Measurements from ENCODE around the gene SSH2. TPM values are rescaled to one million over a fixed set of nuclear protein-coding genes. Genes with fewer than 3 reads are reported as not detected.

The SSH2 gene
- total RNA-seq, 4 donors from 2014 or later = 14.7 to 33.6 (median 22.2) TPM

GRCh38 chr17:29763273-29763672, 166.8 kb downstream of the SSH2 start:
- no peaks in the 10 kb centered on the region for H3K9me3 ChIP-seq
- H3K4me3 ChIP-seq = no peak overlapping the region
- peaks cover 20% of the 10 kb centered on the region for H3K4me1 ChIP-seq
- H3K27me3 ChIP-seq = no peaks in the 10 kb centered on the region
- no peak for TF ChIP-seq EP300 (IDR thresholded peaks at IDR 0.05)
- no peak for TF ChIP-seq POLR2AphosphoS5 (IDR thresholded peaks at IDR 0.05)
- TF ChIP-seq POLR2A (IDR thresholded peaks at IDR 0.05) = no peak
- no peak for TF ChIP-seq CTCF (IDR thresholded peaks at IDR 0.05)
- 54% methylated on average over 3 of the region's 3 CpGs for WGBS
- H3K36me3 ChIP-seq = no peaks in the 10 kb centered on the region
- DNase-seq (ENCODE audit: low spot score in 2 of 2) = no peak
- H3K27ac ChIP-seq = no peak overlapping the region

DNA sequence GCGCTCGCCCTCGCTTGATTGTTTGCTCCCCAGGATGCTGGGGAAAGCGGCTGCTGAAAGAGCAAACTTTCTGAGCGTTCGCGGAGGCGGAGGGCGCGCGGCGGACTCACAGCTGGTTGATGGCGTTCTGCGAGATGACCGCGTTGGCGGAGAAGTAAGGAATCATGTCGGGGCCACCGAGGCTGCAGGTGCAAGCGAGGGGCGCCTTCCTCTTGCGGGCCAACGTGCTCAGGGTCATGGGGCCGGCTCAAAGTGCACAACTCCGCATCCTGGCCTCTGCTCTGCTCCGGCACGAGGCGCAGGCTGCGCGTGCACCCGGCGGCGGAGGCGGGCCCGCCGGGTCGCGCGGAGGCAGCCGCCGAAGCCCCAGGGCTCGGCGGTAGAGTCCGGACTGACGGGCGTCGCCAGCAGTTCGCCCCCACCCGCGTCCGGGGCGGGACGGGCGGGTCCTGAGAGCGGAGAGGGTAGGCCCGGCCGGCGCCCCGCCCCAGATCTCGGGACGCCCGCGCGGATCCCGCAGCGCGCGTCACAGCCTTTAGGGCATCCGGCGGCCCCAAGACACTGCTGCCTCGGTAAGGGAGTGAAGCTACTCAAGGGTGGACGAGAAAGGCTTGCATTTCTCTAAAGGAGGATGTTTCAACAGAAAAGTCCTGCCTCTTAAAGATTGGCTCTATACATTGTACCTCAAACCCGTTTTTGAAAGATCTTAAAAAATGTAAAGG, 168.8 kb downstream of the SSH2 start:
- WGBS = 1% methylated on average over 47 of the region's 73 CpGs
- H3K4me3 ChIP-seq = peak overlapping the region; percentile 64

DNA sequence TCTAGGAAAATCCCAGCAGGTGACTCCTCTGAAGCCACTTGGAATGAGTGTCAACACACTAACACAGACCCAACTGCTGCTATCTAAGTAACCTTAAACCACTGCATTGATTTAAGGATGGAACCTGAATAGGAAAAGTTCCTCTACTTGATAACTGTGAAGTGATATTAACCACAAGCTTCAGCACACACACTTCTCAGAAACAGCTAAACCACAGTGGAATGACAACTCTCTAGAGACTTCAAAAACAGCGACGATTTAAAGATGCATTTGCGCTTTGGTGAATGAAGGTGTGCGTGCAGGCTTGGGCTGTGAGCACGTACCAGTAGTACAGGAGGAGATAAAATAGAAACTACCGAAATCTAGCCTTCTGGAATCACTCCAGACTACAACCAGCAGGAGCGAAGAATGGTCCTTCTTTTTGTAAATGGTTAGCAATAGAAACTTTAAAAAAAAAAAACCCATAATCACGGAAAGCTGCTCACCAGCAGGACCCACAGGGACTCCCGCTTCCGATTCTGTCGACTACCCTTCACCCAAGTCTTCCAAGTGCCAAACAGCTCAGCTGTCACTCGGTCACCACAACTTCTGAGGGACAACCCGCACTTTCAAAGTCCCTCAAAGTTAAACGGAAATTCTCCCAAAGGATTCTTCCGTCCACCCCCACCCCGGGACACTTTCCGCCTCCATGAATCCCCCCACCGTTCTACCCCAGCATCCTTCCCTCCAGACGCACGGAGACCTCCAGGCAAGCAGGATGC, 169.6 kb downstream of the SSH2 start:
- H3K4me3 ChIP-seq = peak overlapping the region; percentile 64
- peaks cover 20% of the 10 kb centered on the region for H3K4me1 ChIP-seq
- no peaks in the 10 kb centered on the region for H3K9me3 ChIP-seq
- 2% methylated on average over 20 of the region's 20 CpGs for WGBS
- DNase-seq (ENCODE audit: low spot score in 2 of 2) = no peak
- H3K36me3 ChIP-seq = no peaks in the 10 kb centered on the region
- TF ChIP-seq POLR2AphosphoS5 (IDR thresholded peaks at IDR 0.05) = no peak
- no peak for TF ChIP-seq EP300 (IDR thresholded peaks at IDR 0.05)
- no peak for TF ChIP-seq POLR2A (IDR thresholded peaks at IDR 0.05)
- TF ChIP-seq CTCF (IDR thresholded peaks at IDR 0.05) = no peak
- H3K27ac ChIP-seq = peak overlapping the region; percentile 66
- no peaks in the 10 kb centered on the region for H3K27me3 ChIP-seq

More for the DNA sequence above, 168.8 kb downstream of the SSH2 start:
- no peak for TF ChIP-seq CTCF (IDR thresholded peaks at IDR 0.05)
- peak in 1 of 2 donors; percentile 44 for TF ChIP-seq POLR2A (IDR thresholded peaks at IDR 0.05)
- peak; percentile 91 to 92 for DNase-seq (ENCODE audit: low spot score in 2 of 2)
- no peaks in the 10 kb centered on the region for H3K27me3 ChIP-seq
- H3K27ac ChIP-seq = peak overlapping the region; percentile 66
- H3K4me1 ChIP-seq = peaks cover 20% of the 10 kb centered on the region
- no peaks in the 10 kb centered on the region for H3K36me3 ChIP-seq
- no peaks in the 10 kb centered on the region for H3K9me3 ChIP-seq

- Histone ChIP-seq H3K4me3 (peak overlapping the region; percentile 0), H3K36me3 (peaks cover 3% of the 10 kb centered on the region), H3K27me3 (no peaks in the 10 kb centered on the region), H3K4me1 (peaks cover 20% of the 10 kb centered on the region), H3K27ac (no peak overlapping the region), H3K9me3 (no peaks in the 10 kb centered on the region)
- no peak for DNase-seq (ENCODE audit: low spot score in 2 of 2)
- WGBS = 88% methylated on average over 2 of the region's 2 CpGs
- TF ChIP-seq POLR2A (IDR thresholded peaks at IDR 0.05) = no peak
- no peak for TF ChIP-seq CTCF (IDR thresholded peaks at IDR 0.05)
- no peak for TF ChIP-seq POLR2AphosphoS5 (IDR thresholded peaks at IDR 0.05)
- no peak for TF ChIP-seq EP300 (IDR thresholded peaks at IDR 0.05)
Observed at GRCh38 chr17:29758255-29758654, 171.8 kb downstream of the SSH2 start.

DNA sequence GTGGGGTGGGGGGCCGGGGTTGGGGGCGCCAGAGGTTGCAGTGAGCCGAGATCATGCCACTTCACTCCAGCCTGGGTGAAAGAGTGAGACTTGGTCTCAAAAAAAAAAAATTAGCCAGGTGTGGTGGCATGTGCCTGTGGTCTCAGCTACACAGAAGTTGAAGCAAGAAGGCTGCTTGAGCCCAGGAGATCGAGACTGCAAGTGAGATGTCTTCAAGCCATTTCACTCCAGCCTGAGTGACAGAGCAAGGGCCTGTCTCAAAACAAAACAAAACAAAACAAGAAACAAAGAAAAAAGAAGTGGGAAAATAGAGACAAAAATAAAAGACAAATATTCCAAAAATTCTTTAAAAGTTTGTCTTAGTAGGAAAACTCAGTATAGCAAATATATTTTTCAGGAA, 172.2 kb downstream of the SSH2 start:
- no peaks in the 10 kb centered on the region for H3K27me3 ChIP-seq
- WGBS = 90% methylated on average over 4 of the region's 4 CpGs
- no peak overlapping the region for H3K4me3 ChIP-seq
- DNase-seq (ENCODE audit: low spot score in 2 of 2) = no peak
- TF ChIP-seq POLR2AphosphoS5 (IDR thresholded peaks at IDR 0.05) (no peak), POLR2A (IDR thresholded peaks at IDR 0.05) (no peak)
- H3K36me3 ChIP-seq = peaks cover 7% of the 10 kb centered on the region
- no peak overlapping the region for H3K27ac ChIP-seq
- H3K9me3 ChIP-seq = no peaks in the 10 kb centered on the region
- peaks cover 20% of the 10 kb centered on the region for H3K4me1 ChIP-seq
